OCI-LY7 (cell line): ENCODE data around the gene ACACA.

Source experiments
- EZH2phosphoT487 ChIP-seq: fragments of 200-600 bp; sonication (generic); IDR thresholded peaks from 2 replicates; pipeline ENCODE4 v1.6.1; 2018; ENCODE audit warnings: low read depth, borderline replicate concordance, mild to moderate bottlenecking, mixed run types, antibody characterized with exemption, low read length, moderate library complexity, mixed read lengths
- TF ChIP-seq, protein P1 (sequence below): fragments of 200-600 bp; sonication (generic); conservative IDR thresholded peaks from 2 replicates; pipeline ENCODE4 v1.5.1; 2014; ENCODE audit warnings: mild to moderate bottlenecking, antibody characterized with exemption, low read length, moderate library complexity, mixed read lengths

DNA sequence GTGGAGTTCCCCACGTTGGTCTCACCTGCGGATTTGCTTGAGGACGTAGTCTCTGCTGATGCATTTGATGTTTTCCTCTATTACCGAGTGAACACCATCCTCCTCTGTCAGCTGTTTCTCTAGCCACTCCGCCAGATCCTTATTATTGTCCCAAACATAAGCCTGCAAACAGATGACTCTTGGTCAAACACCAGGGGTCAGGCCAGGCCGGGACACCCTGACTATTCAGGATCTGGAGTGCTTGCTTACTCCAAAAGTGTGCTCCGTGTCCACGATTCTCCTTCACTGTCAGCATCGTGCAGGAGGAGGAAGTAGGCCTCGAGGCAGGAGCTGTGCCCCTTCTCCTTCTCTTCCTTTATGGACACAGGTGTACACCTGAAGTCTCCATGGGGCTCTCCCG lies 317.7 kb downstream of the ACACA start:
- TF ChIP-seq, protein P1, sequence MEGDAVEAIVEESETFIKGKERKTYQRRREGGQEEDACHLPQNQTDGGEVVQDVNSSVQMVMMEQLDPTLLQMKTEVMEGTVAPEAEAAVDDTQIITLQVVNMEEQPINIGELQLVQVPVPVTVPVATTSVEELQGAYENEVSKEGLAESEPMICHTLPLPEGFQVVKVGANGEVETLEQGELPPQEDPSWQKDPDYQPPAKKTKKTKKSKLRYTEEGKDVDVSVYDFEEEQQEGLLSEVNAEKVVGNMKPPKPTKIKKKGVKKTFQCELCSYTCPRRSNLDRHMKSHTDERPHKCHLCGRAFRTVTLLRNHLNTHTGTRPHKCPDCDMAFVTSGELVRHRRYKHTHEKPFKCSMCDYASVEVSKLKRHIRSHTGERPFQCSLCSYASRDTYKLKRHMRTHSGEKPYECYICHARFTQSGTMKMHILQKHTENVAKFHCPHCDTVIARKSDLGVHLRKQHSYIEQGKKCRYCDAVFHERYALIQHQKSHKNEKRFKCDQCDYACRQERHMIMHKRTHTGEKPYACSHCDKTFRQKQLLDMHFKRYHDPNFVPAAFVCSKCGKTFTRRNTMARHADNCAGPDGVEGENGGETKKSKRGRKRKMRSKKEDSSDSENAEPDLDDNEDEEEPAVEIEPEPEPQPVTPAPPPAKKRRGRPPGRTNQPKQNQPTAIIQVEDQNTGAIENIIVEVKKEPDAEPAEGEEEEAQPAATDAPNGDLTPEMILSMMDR: no peak
- TF ChIP-seq EZH2phosphoT487: no peak
